ENCODE measurements around the gene HMOX1. TPM values are rescaled to one million over a fixed set of nuclear protein-coding genes. Genes with fewer than 3 reads are reported as not detected.

The HMOX1 gene
- total and polyA plus RNA-seq, 10 donors: 178 to 930 (median 751) TPM

DNA sequence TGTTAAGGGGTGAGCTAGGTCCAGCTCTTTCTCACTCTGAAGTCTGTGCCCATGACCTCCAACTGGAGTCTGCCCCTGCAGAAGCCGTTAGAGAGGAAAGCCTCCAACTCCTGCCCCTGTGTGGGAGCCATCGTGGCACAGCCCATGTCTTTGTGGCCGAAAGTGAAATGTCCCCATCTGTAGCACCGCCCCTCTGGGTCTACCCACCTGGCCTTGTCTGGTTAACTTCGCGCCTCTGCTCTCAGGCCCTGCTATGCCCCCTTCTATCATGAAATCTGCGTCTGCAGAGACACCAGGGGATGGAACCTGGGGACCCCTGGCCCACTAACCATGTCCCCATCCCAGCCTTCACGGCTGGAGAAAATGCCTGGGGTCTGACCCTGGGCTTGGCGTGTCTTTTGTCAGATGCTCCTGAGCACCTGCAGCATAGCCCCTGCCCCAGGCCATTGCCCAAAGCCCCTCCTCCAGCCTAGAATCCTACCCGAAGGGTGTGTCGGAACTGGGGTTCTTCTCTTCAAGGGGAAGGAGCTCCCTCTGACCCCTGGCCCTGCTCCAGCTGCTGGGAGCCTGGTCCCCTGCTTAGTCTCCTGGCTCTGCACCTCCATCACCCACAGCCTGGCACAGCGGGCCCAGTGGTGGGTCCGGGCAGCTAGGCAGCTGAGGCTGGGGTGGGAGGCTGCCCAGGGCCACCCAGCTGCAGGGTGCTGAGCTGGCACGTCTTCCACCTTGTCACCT, 35.8 kb upstream of the HMOX1 start:
- Histone ChIP-seq H3K27ac (peak overlapping the region in 3 of 8 donors; percentile 18 to 59 (median 28)), H3K4me1 (peaks cover 0 to 20% (median 5%) of the 10 kb centered on the region in 6 donors), H3K36me3 (peaks cover 0 to 88% (median 57%) of the 10 kb centered on the region in 6 donors), H3K9me3 (no peaks in the 10 kb centered on the region), H3K4me3 (no peak overlapping the region), H3K27me3 (replicated peaks in 1 of 7) (no peaks in the 10 kb centered on the region)
- TF ChIP-seq, protein P1, sequence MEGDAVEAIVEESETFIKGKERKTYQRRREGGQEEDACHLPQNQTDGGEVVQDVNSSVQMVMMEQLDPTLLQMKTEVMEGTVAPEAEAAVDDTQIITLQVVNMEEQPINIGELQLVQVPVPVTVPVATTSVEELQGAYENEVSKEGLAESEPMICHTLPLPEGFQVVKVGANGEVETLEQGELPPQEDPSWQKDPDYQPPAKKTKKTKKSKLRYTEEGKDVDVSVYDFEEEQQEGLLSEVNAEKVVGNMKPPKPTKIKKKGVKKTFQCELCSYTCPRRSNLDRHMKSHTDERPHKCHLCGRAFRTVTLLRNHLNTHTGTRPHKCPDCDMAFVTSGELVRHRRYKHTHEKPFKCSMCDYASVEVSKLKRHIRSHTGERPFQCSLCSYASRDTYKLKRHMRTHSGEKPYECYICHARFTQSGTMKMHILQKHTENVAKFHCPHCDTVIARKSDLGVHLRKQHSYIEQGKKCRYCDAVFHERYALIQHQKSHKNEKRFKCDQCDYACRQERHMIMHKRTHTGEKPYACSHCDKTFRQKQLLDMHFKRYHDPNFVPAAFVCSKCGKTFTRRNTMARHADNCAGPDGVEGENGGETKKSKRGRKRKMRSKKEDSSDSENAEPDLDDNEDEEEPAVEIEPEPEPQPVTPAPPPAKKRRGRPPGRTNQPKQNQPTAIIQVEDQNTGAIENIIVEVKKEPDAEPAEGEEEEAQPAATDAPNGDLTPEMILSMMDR (IDR thresholded peaks at IDR 0.05 in 8 of 11, conservative IDR thresholded peaks at IDR 0.05 in 3 of 11): no peak
- TF ChIP-seq POLR2AphosphoS5 (IDR thresholded peaks at IDR 0.05): peak in 2 of 3 donors; percentile 24 to 56
- intact Hi-C loops (cut with DNase I; ENCODE audit: low total_unique reads): no loop called here
- WGBS, 5 donors: 84 to 93% (median 88%) methylated on average over 8 to 14 of the region's 14 CpGs
- no peak for DNase-seq

DNA sequence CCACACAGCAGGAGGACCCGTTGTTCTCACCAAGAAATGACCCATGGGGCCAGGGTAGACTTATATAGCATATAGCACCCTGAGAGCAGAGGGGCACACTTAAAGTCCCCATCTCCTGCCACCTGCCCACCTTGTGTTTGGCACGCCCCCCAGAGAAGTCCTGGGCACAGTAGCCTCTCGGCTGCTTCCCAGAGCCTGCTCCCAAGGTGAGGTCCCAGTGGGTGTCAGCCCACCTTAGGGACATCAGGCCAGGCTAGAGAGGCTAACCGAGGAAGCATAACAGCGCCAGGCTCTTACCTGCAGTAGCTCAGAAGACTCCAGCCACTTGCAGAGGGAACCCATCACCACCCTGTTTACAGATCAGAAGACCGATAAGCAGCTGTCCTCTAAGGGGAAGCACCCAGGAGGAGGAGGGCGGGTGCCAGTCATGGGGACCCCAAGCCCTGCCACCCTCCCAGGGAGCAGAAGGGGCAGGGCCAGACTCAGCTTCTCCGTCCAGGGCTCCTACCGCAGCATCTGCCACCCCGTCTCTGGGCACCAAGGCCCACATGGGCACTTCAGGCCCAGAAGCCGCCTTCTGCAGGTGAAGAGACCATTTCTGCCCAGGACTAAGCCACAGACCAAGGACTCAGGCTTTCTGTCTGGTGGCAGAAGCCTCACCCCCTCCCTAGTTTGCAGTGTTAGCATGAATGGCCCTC, 34.9 kb upstream of the HMOX1 start:
- Histone ChIP-seq H3K9me3 (no peaks in the 10 kb centered on the region), H3K27me3 (replicated peaks in 1 of 7) (no peaks in the 10 kb centered on the region), H3K27ac (peak overlapping the region in 2 of 8 donors; percentile 13 to 59), H3K4me3 (no peak overlapping the region), H3K4me1 (peaks cover 0 to 29% (median 14%) of the 10 kb centered on the region in 6 donors), H3K36me3 (peaks cover 0 to 80% (median 48%) of the 10 kb centered on the region in 6 donors)
- TF ChIP-seq POLR2AphosphoS5 (IDR thresholded peaks at IDR 0.05): peak in 1 of 3 donors; percentile 32
- TF ChIP-seq, protein P1 (IDR thresholded peaks at IDR 0.05 in 8 of 11, conservative IDR thresholded peaks at IDR 0.05 in 3 of 11): no peak
- WGBS, 5 donors: 82 to 94% (median 92%) methylated on average over 7 to 11 of the region's 11 CpGs
- no peak for DNase-seq
- intact Hi-C loops (cut with DNase I; ENCODE audit: low total_unique reads): no loop called here

DNA sequence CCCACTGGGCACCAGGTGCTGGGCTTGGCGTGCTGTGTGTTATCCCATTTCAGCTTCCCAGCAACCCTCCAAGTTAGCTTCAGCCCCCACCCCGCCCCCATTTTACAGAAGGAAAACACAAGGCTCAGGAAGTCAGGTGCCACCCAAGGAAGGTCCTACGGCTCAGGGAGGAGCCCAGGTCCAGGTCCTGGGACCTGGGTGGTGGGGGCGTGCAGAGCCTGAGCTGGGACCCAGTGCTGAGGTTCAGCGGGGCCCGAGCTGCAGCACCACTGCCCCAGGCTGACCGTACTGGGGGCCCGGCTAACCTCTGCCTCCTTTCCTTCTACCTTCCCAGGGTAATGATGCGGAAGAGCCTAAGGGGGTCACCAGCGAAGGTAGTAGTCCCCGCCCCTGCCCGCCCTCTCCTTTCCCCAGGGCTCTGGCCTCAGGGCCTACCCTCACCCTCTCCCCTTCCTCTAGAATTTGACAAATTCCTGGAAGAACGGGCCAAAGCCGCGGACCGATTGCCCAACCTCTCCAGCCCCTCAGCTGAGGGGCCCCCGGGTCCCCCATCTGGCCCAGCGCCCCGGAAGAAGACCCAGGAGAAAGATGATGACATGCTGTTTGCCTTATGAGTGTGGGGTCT, 34.2 kb upstream of the HMOX1 start:
- 86 to 97% (median 91%) methylated on average over 14 to 19 of the region's 19 CpGs for WGBS, 5 donors
- Histone ChIP-seq H3K27ac (no peak overlapping the region), H3K27me3 (replicated peaks in 1 of 7) (no peaks in the 10 kb centered on the region), H3K9me3 (no peaks in the 10 kb centered on the region), H3K36me3 (peaks cover 0 to 73% (median 41%) of the 10 kb centered on the region in 6 donors), H3K4me1 (peaks cover 7 to 29% (median 21%) of the 10 kb centered on the region in 6 donors), H3K4me3 (no peak overlapping the region)
- no peak for TF ChIP-seq POLR2AphosphoS5 (IDR thresholded peaks at IDR 0.05)
- no peak for TF ChIP-seq POLR2A (IDR thresholded peaks at IDR 0.05)
- TF ChIP-seq, protein P1 (IDR thresholded peaks at IDR 0.05 in 8 of 11, conservative IDR thresholded peaks at IDR 0.05 in 3 of 11): no peak
- intact Hi-C loops (cut with DNase I; ENCODE audit: low total_unique reads): no loop called here
- no peak for DNase-seq

DNA sequence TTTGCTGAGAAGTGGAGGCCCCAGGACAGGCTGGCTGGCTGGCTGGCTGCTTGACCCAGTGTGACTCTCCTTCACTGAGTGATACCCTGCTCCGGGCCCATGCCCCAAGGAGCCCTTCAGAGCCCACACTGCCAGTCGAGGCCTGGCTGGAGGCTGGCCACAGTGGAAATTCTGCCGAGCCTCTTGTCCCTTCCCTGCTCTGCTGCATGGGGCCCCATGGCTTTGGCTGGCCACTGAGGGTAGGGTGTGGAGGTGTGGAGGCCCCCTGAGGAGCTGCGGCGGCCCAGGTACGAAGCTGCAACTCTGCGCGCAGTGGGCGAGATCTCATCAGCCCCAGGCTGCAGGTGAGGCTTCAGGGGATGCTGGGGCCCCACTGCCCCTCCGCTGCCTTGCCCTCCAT, 33.4 kb upstream of the HMOX1 start:
- no peak for TF ChIP-seq POLR2A (IDR thresholded peaks at IDR 0.05)
- TF ChIP-seq POLR2AphosphoS5 (IDR thresholded peaks at IDR 0.05): no peak
- TF ChIP-seq, protein P1 (IDR thresholded peaks at IDR 0.05 in 8 of 11, conservative IDR thresholded peaks at IDR 0.05 in 3 of 11): no peak
- WGBS, 5 donors: 86 to 95% (median 94%) methylated on average over 10 of the region's 10 CpGs
- Histone ChIP-seq H3K27ac (no peak overlapping the region), H3K9me3 (no peaks in the 10 kb centered on the region), H3K36me3 (peaks cover 0 to 65% (median 35%) of the 10 kb centered on the region in 6 donors), H3K4me3 (no peak overlapping the region), H3K4me1 (peaks cover 14 to 36% (median 29%) of the 10 kb centered on the region in 6 donors), H3K27me3 (replicated peaks in 1 of 7) (no peaks in the 10 kb centered on the region)
- intact Hi-C loops (cut with DNase I; ENCODE audit: low total_unique reads): no loop called here
- DNase-seq: no peak

Data from spleen (tissue), 11 donors.